Pancreas (tissue), 10 donors: ENCODE data around the gene CDH4. TPM values are rescaled to one million over a fixed set of nuclear protein-coding genes. Genes with fewer than 3 reads are reported as not detected.

Experiments used
- ATAC-seq, 4 donors: fragments of 200-7000 bp; cut with Tn5 transposase; one replicate each; pipeline versions ENCODE4 v1.8.0 to v1.9.1; 2020; ENCODE audit warnings: mild to moderate bottlenecking in 4 of 4, moderate library complexity in 4 of 4
- DNase-seq, 6 donors: peaks; one replicate each; pipeline ENCODE4 v3.0.0-alpha.2; 2020
- FAIRE-seq: peaks from 2 replicates; lab custom pipeline; 2012; peaks lifted over from hg19 to GRCh38; lab: Jason Lieb, UNC
- H3K27ac ChIP-seq, 4 donors: fragments of 200-600 bp; sonication (generic); 1 replicate in 3 of 4; 2 replicates in 1 of 4; pipeline versions ENCODE4 v1.5.0 to v1.8.0; 2020
- H3K27me3 ChIP-seq, 4 donors: fragments of 200-600 bp; one replicate each; pipeline ENCODE4 v1.8.0; 2021
- H3K36me3 ChIP-seq, 3 donors: fragments of 200-600 bp; sonication (generic) in 1 of 3; one replicate each; pipeline versions ENCODE4 v1.5.0 to v1.8.0; 2020 to 2021
- H3K4me1 ChIP-seq, 3 donors: fragments of 200-600 bp; one replicate each; pipeline ENCODE4 v1.8.0; 2021
- H3K4me3 ChIP-seq, 4 donors: fragments of 200-600 bp; sonication (generic) in 2 of 4; one replicate each; pipeline versions ENCODE4 v1.5.0 to v1.8.0; 2020 to 2021
- H3K9me3 ChIP-seq, 4 donors: fragments of 200-600 bp; one replicate each; pipeline ENCODE4 v1.8.0; 2021
- WGBS, 2 donors: extraction: QIAGEN DNeasy Blood & Tissue Kit; methylation state at CpG; one replicate each; pipeline ENCODE4 v1.1.7; 2013; 5-methylcytosine and 5-hydroxymethylcytosine counted together
- intact Hi-C, 3 donors: fragments of 100-400 bp; cut with DNase I; formaldehyde crosslinking; loops; one replicate each; pipeline versions ENCODE4 v1.11.1 to v1.14.2; 2022
- polyA plus RNA-seq, 2 donors: library from polyadenylated mRNA; stranded (reverse); fragments of 200-250 nt; gene quantifications; one replicate each; pipeline ENCODE4 v1.2.3, GENCODE V29; 2013
- total RNA-seq, 6 donors: library from RNA; stranded (reverse); fragmentation: NEBNext Ultra II Directional in 4 of 6; extraction: Animal tissue kit (Norgen Biotek cat#: 25700) in 4 of 6; gene quantifications; one replicate each; pipeline versions ENCODE4 v1.2.1 to v1.2.4, GENCODE V29; 2021 to 2023
- TF ChIP-seq, protein P1 (sequence below), 4 donors: fragments of 200-600 bp; sonication (generic) in 3 of 4; IDR thresholded peaks; one replicate each; pipeline versions ENCODE4 v1.5.0 to v1.8.0; 2021; ENCODE audit warnings: antibody characterized with exemption in 4 of 4
- donor health status: healthy with polysubstance abuse.
- donor health status: DM: no; HTN: no; CAD: no; lungs with moderate emphysema.
- donor health status: DM: no; HTN: no; CAD: no.
- donor health status: control.
- donor health status: control.
- donor health status: Bipolar disorder and iron deficiency.
- donor health status: DM: yes; HTN: yes; CAD: no.
- donor health status: DM: no; HTN: no; CAD: no.
- donor health status: DM: no; HTN: no; CAD: no.
- donor health status: DM: yes; HTN: yes; CAD: no.

Gene CDH4
- total and polyA plus RNA-seq, 8 donors, result 0.04 to 1.4 (median 0.27) TPM

GRCh38 chr20:61407561-61407960 is 155.5 kb downstream of the CDH4 start:
- DNase-seq, result no peak
- no peaks in the 10 kb centered on the region for H3K36me3 ChIP-seq
- no peaks in the 10 kb centered on the region for H3K9me3 ChIP-seq
- no peak for FAIRE-seq
- TF ChIP-seq, protein P1, sequence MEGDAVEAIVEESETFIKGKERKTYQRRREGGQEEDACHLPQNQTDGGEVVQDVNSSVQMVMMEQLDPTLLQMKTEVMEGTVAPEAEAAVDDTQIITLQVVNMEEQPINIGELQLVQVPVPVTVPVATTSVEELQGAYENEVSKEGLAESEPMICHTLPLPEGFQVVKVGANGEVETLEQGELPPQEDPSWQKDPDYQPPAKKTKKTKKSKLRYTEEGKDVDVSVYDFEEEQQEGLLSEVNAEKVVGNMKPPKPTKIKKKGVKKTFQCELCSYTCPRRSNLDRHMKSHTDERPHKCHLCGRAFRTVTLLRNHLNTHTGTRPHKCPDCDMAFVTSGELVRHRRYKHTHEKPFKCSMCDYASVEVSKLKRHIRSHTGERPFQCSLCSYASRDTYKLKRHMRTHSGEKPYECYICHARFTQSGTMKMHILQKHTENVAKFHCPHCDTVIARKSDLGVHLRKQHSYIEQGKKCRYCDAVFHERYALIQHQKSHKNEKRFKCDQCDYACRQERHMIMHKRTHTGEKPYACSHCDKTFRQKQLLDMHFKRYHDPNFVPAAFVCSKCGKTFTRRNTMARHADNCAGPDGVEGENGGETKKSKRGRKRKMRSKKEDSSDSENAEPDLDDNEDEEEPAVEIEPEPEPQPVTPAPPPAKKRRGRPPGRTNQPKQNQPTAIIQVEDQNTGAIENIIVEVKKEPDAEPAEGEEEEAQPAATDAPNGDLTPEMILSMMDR (IDR thresholded peaks at IDR 0.05), result no peak
- H3K27ac ChIP-seq, result no peak overlapping the region
- H3K4me1 ChIP-seq, result no peaks in the 10 kb centered on the region
- intact Hi-C loops, result no loop called here
- no peak for ATAC-seq
- WGBS, 2 donors, result 57 to 68% methylated on average over 6 of the region's 6 CpGs
- H3K4me3 ChIP-seq, result no peak overlapping the region
- no peaks in the 10 kb centered on the region for H3K27me3 ChIP-seq

GRCh38 chr20:61408951-61409740 is 157.1 kb downstream of the CDH4 start:
- WGBS, 2 donors, result 56 to 70% methylated on average over 20 of the region's 20 CpGs
- Histone ChIP-seq H3K27ac (no peak overlapping the region), H3K4me3 (no peak overlapping the region), H3K9me3 (no peaks in the 10 kb centered on the region), H3K4me1 (no peaks in the 10 kb centered on the region), H3K27me3 (no peaks in the 10 kb centered on the region), H3K36me3 (no peaks in the 10 kb centered on the region)
- FAIRE-seq (no peak), ATAC-seq (no peak), DNase-seq (no peak)
- intact Hi-C loops, result no loop called here
- TF ChIP-seq, protein P1 (IDR thresholded peaks at IDR 0.05), result no peak

GRCh38 chr20:61411743-61412142 is 159.7 kb downstream of the CDH4 start:
- DNase-seq, result no peak
- Histone ChIP-seq H3K4me3 (no peak overlapping the region), H3K27me3 (no peaks in the 10 kb centered on the region), H3K36me3 (no peaks in the 10 kb centered on the region), H3K4me1 (no peaks in the 10 kb centered on the region), H3K27ac (no peak overlapping the region), H3K9me3 (no peaks in the 10 kb centered on the region)
- intact Hi-C loops, result no loop called here
- 67 to 78% methylated on average over 4 of the region's 4 CpGs for WGBS, 2 donors
- TF ChIP-seq, protein P1 (IDR thresholded peaks at IDR 0.05), result no peak
- no peak for ATAC-seq
- no peak for FAIRE-seq

DNA sequence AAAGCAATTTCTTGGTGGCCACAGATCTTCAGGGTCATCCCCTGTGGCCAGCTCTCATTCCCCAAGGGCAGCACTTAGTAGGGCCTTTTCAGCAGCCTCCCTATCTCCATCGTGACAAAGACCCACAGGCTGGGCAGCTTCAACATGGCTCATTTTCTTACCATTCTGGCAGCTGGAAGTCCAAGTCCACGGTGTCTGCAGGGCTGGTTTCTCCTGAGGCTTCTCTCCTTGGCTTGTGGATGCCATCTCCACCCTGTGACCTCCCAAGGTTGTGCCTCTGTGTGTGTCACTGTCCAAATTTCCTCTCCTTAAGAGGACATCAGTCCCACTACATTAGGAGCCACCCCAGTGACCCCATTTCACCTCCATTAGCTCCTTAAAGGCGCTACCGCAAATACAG is 161.7 kb downstream of the CDH4 start:
- TF ChIP-seq, protein P1 (IDR thresholded peaks at IDR 0.05), result no peak
- FAIRE-seq, result no peak
- Histone ChIP-seq H3K27me3 (no peaks in the 10 kb centered on the region), H3K36me3 (no peaks in the 10 kb centered on the region), H3K4me3 (no peak overlapping the region), H3K4me1 (no peaks in the 10 kb centered on the region), H3K9me3 (no peaks in the 10 kb centered on the region), H3K27ac (no peak overlapping the region)
- whole genome bisulfite sequencing, 2 donors, result 79 to 90% methylated on average over 4 of the region's 4 CpGs
- intact Hi-C loops, result no loop called here
- no peak for ATAC-seq
- DNase-seq, result no peak

- intact Hi-C loops, result no loop called here
- 53 to 65% methylated on average over 11 of the region's 11 CpGs for WGBS, 2 donors
- FAIRE-seq, result no peak
These were observed 162.5 kb downstream of the CDH4 start for GRCh38 chr20:61414455-61414991.

More at GRCh38 chr20:61414455-61414991, 162.5 kb downstream of the CDH4 start:
- no peak overlapping the region for H3K27ac ChIP-seq
- no peaks in the 10 kb centered on the region for H3K27me3 ChIP-seq
- no peak for ATAC-seq
- no peaks in the 10 kb centered on the region for H3K9me3 ChIP-seq
- no peak for DNase-seq
- no peaks in the 10 kb centered on the region for H3K4me1 ChIP-seq
- no peak overlapping the region for H3K4me3 ChIP-seq
- H3K36me3 ChIP-seq, result no peaks in the 10 kb centered on the region
- TF ChIP-seq, protein P1 (IDR thresholded peaks at IDR 0.05), result no peak
